Fibroblast of peridontal ligament (primary cell): Measurements from ENCODE around the gene DGKH.
A peak's percentile ranks its signal among the peaks of the same experiment; 100 is the strongest.

Source experiments
- DNase-seq: peaks from one replicate; pipeline ENCODE4 v3.0.0-alpha.2; 2010; ENCODE audit errors: extremely low read depth

DGKH gene

GRCh38 chr13:42275506-42275905 is 227.1 kb downstream of the DGKH start:
- no peak for DNase-seq

GRCh38 chr13:42276683-42277082 is 228.2 kb downstream of the DGKH start:
- DNase-seq, result peak; percentile 25

DNA sequence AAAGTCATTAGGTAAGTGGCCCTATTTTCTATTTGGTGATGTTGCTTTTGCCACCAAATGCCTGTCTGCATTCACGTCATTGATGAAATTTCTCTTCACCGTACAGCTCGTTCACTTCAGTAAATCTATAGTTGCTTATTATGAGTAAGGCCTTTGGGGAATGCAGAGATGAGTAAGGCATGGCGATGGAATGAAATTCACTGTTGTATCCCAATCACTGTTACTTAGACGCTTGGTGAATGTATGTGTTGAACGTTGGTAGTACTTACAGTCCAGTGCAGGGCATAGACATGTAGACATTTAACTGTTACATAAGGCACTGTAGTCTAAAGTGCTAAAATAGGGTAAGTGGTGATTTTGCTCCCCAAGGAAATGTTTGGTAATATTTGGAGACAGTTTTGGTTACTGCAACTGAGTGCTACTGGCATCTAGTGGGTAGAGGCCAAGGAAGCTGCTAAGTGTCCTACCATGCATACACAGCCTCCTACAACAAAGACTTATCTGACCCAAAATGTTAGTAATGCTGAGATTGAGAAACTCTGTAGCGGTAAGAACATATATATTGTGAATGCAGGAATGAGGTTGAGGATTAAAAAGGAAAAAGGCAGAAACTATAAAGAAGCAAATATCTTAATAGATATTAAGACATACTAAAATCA is 229.3 kb downstream of the DGKH start:
- DNase-seq, result peak; percentile 33

- DNase-seq, result no peak
Observed at GRCh38 chr13:42279080-42279479, 230.6 kb downstream of the DGKH start.

GRCh38 chr13:42279986-42280385 is 231.5 kb downstream of the DGKH start:
- DNase-seq, result no peak

GRCh38 chr13:42280537-42280936 is 232.1 kb downstream of the DGKH start:
- DNase-seq, result no peak

GRCh38 chr13:42283574-42283973 is 235.1 kb downstream of the DGKH start:
- DNase-seq, result no peak

- DNase-seq, result no peak
Observed at GRCh38 chr13:42284068-42284467, 235.6 kb downstream of the DGKH start.
